Stimulated activated CD4-positive, alpha-beta T cell treated with anti-CD3 and anti-CD28 coated beads, TNF-alpha, amount 100 ng/mL, for 1 hour (primary cell): ENCODE results near the gene IPCEF1.
"Not testable (repeated sequence)": the region's sequence is repeated elsewhere in the genome, so short reads cannot be mapped to it uniquely, and the experiment has no call there.

Experiments used
- DNase-seq, 3 donors: peaks; one replicate each; pipeline ENCODE4 v3.0.0-alpha.2; 2020; ENCODE audit warnings: low read depth in 3 of 3, low spot score in 1 of 3

The IPCEF1 gene

DNA sequence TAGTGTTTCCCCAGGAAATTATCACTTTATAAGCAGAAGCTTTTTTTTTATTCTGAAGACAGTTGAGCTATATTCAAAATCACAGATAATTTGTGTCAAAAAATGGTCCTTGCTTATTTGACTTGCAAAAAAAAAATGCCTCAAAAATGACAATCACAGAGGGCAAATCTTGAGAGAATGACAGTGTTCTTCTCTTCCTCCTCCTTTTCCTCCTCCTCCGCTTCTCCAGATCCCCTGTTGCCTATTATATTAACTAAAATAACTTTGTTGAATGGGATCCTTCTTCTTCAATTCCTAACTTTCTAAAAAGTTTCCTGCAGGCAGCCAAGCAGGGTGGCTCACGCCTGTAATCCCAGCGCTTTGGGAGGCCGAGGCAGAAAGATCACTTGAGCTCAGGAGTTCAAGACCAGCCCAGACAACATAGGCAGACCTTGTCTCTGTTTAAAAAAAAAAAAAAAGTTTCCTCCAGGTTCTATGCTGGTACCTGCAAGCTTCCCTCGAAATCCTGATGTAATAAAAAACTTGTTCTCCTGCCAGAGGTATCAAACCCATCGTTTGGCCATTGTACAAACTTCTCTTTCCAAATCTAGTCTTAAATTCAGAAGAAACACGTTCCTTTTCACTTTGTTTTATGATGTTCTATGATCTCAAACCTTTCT lies 128.6 kb downstream of the IPCEF1 start:
- DNase-seq, result no peak

DNA sequence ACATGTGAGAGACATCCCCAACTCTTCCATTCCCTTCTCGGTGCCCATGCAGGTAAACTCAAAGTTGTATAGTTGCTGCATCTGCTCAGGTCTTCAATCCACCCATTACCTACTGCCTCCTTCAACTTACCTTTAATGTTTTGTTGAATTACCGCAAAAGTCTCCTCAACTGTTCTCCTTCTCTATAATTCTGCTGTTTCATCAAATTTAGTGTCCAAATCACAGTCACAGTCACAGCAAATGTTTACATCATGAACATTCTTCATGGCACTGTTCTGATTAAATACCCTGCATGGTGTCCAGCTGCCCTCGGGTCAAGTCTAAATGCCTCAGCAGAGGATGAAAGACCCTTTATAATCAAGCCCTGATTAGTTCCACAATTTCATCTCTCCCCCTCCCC lies 130.1 kb downstream of the IPCEF1 start:
- DNase-seq, result no peak

DNA sequence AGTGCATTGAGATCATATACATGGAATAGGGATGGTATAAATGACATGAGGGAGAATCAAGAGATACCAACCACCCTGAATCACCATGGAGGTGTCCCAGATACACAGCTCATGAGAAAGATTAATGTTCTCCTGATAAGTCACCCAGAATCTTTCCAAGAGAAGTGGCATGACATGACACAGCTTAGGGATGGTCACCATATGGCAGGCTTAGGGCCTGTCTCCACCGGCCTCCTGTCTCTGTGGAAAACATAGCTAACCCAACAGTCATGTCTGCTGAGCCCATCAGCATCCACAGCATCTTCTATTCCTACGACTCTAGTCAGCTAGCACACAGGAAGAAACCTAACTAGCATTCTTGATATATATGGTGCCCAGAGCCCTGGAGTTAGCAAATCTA lies 133.3 kb downstream of the IPCEF1 start:
- DNase-seq, result no peak

GRCh38 chr6:154222716-154223115 lies 133.9 kb downstream of the IPCEF1 start:
- DNase-seq, result no peak

DNA sequence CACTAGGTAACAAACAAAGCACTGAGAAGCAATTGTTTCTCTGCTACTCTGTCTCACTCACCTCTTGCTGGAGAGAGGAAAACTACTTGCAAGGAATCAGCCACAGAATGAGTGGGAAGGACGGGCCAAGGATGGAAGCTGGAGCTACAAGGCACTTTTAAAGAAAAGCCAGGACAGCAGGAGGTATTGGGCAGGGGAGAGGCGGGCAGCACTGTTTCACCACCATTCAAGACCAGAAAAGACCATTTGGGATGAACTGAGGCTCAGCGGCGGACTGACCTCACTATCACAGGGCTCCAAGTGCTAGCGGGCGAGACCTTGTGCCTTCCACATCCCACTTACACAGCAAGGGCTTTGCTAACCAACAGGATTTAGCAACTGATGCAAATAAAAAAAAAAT lies 137.4 kb downstream of the IPCEF1 start:
- no peak for DNase-seq

GRCh38 chr6:154218787-154219186 lies 137.8 kb downstream of the IPCEF1 start:
- no peak for DNase-seq

DNA sequence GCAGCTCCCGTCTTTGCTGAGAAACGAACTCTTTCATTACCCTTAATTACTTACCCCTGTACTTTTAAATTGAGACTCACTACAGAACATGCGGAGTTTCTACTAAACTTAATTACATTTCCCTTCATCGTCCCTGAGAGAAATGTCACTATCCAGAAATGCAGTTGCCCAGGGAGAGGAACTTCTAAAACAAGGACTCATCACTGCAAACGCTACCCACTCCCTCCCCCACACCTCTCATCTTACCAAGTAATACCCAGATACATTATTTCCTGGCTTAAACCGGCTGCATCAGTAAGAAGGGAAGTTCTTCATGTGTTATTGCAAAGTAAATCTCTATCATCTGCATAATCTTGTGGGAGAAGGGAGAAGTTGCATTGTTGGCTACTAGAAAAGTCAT lies 138.3 kb downstream of the IPCEF1 start:
- DNase-seq, result no peak

DNA sequence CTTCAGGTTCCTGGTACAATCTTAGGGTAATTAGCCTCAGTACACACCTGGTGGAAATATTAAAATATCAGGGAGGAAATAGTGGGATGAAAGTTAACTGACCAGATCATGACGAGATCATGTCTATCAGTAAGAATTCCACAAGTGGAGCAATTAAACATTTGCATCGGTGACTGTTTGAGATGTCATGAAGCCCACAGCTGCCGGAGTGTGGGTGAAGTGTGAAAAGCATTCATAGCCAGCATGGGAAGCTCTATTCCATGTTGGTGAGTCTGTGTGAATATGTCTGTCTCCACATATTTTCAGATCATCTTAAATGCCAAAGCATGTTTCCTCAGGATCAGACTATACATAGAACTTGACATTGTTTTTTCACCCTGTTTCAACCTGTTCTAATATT lies 142.8 kb downstream of the IPCEF1 start:
- no peak for DNase-seq

- DNase-seq, result no peak
Observed at GRCh38 chr6:154210678-154211077, 145.9 kb downstream of the IPCEF1 start.

DNA sequence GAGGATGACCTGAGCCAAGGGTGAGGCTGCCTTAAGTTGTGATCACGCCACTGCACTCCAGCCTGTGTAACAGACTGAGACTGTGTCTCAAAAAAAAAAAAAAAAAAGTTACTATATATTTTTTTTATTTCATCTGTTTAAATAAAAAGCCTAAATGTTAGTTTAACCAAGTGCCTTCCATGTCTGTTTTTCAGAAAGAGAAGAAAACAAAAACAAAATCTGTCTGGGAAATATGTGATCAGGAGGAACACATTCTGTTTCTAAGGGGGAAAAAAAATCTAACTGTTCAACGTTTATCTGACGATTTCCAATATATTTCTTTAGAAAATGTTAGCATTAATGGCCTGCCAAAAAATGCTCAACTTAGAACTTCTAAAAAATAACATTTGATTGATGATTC lies 147.0 kb downstream of the IPCEF1 start:
- no peak for DNase-seq

- no peak for DNase-seq
Observed at GRCh38 chr6:154206996-154207395, 149.6 kb downstream of the IPCEF1 start.

- no peak for DNase-seq
Observed at GRCh38 chr6:154206141-154206540, 150.5 kb downstream of the IPCEF1 start.

DNA sequence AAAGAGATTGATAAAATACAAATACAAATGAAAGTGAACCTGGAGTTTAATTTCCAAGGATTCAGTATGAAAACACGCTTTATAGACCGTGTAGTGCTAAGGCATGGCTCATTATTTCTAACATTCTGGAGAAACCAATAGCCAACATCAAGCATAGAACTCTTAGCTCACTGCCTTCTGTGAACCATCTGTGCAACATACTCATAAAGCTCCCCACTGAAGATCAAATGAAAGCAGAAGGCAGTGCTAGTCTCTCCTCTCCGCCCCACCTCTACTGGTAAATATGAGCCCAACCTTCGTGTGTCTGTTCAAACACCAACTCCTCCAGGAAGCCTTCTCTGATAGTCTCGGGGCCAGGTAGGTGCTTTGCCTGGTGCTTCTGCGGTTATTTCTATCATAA lies 153.6 kb downstream of the IPCEF1 start:
- DNase-seq, result no peak

DNA sequence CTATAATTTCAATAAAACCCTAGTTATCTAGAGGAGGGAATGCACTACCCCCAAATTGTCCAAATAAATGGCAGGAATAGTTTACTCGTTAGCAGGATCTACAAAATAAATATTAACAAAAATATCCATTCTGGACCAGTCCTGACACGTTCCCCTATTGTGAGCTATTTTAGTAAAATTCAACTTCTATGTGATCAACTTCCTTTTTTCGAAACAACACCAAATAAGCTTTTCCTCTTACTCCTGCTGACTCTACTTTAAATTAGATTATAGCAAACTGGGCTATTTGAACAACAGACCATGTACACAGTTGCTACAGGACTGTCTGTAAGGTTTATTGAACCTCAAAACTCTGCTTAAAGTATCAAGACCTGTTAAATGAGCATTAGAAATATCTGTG lies 154.3 kb downstream of the IPCEF1 start:
- DNase-seq, result no peak

GRCh38 chr6:154201688-154202087 lies 154.9 kb downstream of the IPCEF1 start:
- not testable (repeated sequence) for DNase-seq

DNA sequence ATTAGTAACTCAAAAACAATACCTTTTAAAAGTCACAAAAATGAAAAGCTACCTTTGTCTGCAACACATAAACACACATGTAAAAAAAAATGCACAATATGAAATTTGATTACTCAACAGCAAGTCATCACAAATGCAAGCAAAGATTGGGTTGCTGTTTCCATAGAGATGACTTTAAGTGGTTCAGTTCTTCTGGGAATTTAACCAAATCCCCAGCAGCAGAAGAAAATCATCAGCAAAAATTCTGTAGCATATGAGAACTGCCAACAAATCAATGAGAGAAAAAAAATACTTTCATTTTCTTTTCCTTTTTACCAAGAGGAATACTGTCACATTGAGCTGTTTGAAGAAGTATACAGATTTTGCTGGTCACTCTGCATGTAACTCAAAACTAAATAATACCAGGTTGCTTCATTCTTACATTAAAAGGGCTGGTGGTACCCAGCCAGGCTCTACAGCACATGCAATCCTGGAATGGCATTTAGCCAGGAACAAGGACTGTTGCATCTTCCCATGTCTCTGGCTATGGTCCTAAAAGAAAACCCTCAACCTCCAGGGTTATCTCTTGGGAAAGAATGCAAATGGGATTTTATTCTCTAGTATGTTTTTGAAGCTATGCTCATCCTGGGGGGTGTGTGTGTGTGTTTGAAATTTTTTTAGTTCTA lies 159.3 kb downstream of the IPCEF1 start:
- DNase-seq, result no peak

GRCh38 chr6:154196333-154196885 lies 160.2 kb downstream of the IPCEF1 start:
- DNase-seq, result no peak

- DNase-seq, result no peak
Observed at GRCh38 chr6:154187714-154188113, 168.9 kb downstream of the IPCEF1 start.

GRCh38 chr6:154187203-154187602 lies 169.4 kb downstream of the IPCEF1 start:
- no peak for DNase-seq

GRCh38 chr6:154179434-154179833 lies 177.2 kb downstream of the IPCEF1 start:
- DNase-seq, result no peak

DNA sequence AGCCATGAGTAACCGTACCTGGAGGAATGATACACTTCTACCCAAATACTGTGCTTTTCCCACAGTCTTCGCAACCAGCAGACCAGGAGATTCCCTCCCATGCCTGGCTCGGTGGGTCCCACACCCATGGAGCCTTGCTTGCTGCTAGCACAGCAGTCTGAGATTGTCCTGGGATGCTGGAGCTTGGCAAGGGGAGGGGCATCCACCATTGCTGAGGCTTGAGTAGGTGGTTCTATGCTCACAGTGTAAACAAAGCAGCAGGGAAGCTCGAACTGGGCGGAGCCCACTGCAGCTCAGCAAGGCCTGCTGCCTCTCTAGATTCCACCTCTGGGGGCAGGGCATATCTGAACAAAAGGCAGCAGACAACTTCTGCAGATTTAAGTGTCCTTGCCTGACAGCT lies 184.2 kb downstream of the IPCEF1 start:
- DNase-seq, result not testable (repeated sequence)

- DNase-seq, result no peak
Observed at GRCh38 chr6:154170106-154170505, 186.5 kb downstream of the IPCEF1 start.
